PFSK-1 (cell line): Measurements from ENCODE around the gene MAJIN. TPM values are rescaled to one million over a fixed set of nuclear protein-coding genes. Genes with fewer than 3 reads are reported as not detected.

Experiments
- FOXP2 ChIP-seq: optimal IDR thresholded peaks from 2 replicates; pipeline ENCODE3; 2011; ENCODE audit warnings: borderline replicate concordance, control low read depth, inconsistent platforms; ENCODE audit not compliant: insufficient read depth; ENCODE audit errors: extremely low read length, extremely low read depth
- POLR2AphosphoS5 ChIP-seq: IDR thresholded peaks from 2 replicates; pipeline ENCODE4 v1.6.1; 2012; ENCODE audit warnings: low read depth, mild to moderate bottlenecking, control low read depth, low read length, moderate library complexity
- SIN3A ChIP-seq: IDR thresholded peaks from 2 replicates; pipeline ENCODE4 v1.6.1; 2012; ENCODE audit warnings: mild to moderate bottlenecking, low read length, moderate library complexity, borderline replicate concordance; ENCODE audit not compliant: insufficient read depth
- TAF1 ChIP-seq: IDR thresholded peaks from 2 replicates; pipeline ENCODE4 v1.6.1; 2012; ENCODE audit warnings: low read length, control low read depth, borderline replicate concordance; ENCODE audit not compliant: insufficient read depth
- polyA plus RNA-seq: library from polyadenylated mRNA; unstranded; fragments of >200 nt; gene quantifications from one replicate; pipeline ENCODE4 v1.2.1, GENCODE V29; 2012; ENCODE audit warnings: low read depth, missing spikeins; ENCODE audit not compliant: insufficient read length
- TF ChIP-seq, protein P1 (sequence below), 2 experiments: IDR thresholded peaks; 2 replicates each; pipeline versions ENCODE4 v1.6.1 to v1.8.0; 2011 to 2012; ENCODE audit warnings: low read depth in 2 of 2, low read length in 2 of 2, control low read depth in 1 of 2, inconsistent platforms in 1 of 2, mild to moderate bottlenecking in 1 of 2, moderate library complexity in 1 of 2; ENCODE audit not compliant: insufficient read depth in 1 of 2

MAJIN gene
- not detected for polyA plus RNA-seq

GRCh38 chr11:64971421-64972233, at the start of gene MAJIN:
MAJIN (minus strand) TSS chr11:64972108; CDS start chr11:64959405, 12,703 bp downstream.
- TF ChIP-seq, protein P1, sequence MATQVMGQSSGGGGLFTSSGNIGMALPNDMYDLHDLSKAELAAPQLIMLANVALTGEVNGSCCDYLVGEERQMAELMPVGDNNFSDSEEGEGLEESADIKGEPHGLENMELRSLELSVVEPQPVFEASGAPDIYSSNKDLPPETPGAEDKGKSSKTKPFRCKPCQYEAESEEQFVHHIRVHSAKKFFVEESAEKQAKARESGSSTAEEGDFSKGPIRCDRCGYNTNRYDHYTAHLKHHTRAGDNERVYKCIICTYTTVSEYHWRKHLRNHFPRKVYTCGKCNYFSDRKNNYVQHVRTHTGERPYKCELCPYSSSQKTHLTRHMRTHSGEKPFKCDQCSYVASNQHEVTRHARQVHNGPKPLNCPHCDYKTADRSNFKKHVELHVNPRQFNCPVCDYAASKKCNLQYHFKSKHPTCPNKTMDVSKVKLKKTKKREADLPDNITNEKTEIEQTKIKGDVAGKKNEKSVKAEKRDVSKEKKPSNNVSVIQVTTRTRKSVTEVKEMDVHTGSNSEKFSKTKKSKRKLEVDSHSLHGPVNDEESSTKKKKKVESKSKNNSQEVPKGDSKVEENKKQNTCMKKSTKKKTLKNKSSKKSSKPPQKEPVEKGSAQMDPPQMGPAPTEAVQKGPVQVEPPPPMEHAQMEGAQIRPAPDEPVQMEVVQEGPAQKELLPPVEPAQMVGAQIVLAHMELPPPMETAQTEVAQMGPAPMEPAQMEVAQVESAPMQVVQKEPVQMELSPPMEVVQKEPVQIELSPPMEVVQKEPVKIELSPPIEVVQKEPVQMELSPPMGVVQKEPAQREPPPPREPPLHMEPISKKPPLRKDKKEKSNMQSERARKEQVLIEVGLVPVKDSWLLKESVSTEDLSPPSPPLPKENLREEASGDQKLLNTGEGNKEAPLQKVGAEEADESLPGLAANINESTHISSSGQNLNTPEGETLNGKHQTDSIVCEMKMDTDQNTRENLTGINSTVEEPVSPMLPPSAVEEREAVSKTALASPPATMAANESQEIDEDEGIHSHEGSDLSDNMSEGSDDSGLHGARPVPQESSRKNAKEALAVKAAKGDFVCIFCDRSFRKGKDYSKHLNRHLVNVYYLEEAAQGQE (IDR thresholded peaks at IDR 0.05; ENCODE audit: insufficient read depth in 1 of 2, low read depth in 2 of 2, low read length in 2 of 2) = no peak
- TF ChIP-seq FOXP2 (no peak), TAF1 (no peak), SIN3A (no peak), POLR2AphosphoS5 (no peak)

DNA sequence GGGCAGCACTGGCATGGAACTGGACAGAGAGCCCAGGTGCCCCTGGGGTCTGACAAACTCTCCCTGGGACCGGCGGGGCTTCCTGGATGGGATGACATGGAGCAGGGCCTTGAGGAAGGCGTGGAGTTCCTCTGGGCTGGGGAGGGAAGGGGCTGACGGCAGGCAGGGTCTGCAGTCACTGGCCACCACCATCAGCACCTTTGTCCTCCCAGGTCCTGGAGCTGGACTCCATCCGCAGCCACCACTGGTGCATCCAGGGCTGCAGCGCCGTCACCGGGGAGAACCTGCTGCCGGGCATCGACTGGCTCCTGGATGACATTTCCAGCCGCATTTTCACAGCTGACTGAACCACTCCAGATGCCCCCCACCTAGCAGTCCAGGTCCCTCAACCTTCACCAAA, 49.6 kb upstream of the MAJIN start:
- TF ChIP-seq, protein P1 (IDR thresholded peaks at IDR 0.05; ENCODE audit: insufficient read depth in 1 of 2, low read depth in 2 of 2, low read length in 2 of 2) = no peak
- TF ChIP-seq SIN3A = no peak
- no peak for TF ChIP-seq FOXP2
- no peak for TF ChIP-seq TAF1

GRCh38 chr11:65021003-65021402, 49.1 kb upstream of the MAJIN start:
- TF ChIP-seq, protein P1 (IDR thresholded peaks at IDR 0.05; ENCODE audit: insufficient read depth in 1 of 2, low read depth in 2 of 2, low read length in 2 of 2) = no peak
- no peak for TF ChIP-seq TAF1
- TF ChIP-seq POLR2AphosphoS5 = no peak
- TF ChIP-seq FOXP2 = no peak
- no peak for TF ChIP-seq SIN3A

GRCh38 chr11:65019824-65020223, 47.9 kb upstream of the MAJIN start:
- no peak for TF ChIP-seq FOXP2
- TF ChIP-seq POLR2AphosphoS5 = no peak
- no peak for TF ChIP-seq SIN3A
- TF ChIP-seq, protein P1 (IDR thresholded peaks at IDR 0.05; ENCODE audit: insufficient read depth in 1 of 2, low read depth in 2 of 2, low read length in 2 of 2) = 0 out of 4 replicates have a peak, but pooled peaks of 1 of the 2 experiments have one; percentile 11
